PFSK-1 (cell line): ENCODE data around the gene ZBED4.

ENCODE experiments used
- POLR2AphosphoS5 ChIP-seq: IDR thresholded peaks from 2 replicates; pipeline ENCODE4 v1.6.1; 2012; ENCODE audit warnings: low read depth, mild to moderate bottlenecking, control low read depth, low read length, moderate library complexity
- REST ChIP-seq, 2 experiments: IDR thresholded peaks; 2 replicates each; pipeline versions ENCODE4 v1.6.1 to v1.8.0; 2011 to 2012; ENCODE audit warnings: low read depth in 2 of 2, low read length in 2 of 2, control low read depth in 1 of 2, inconsistent platforms in 1 of 2, mild to moderate bottlenecking in 1 of 2, moderate library complexity in 1 of 2; ENCODE audit not compliant: insufficient read depth in 1 of 2

DNA sequence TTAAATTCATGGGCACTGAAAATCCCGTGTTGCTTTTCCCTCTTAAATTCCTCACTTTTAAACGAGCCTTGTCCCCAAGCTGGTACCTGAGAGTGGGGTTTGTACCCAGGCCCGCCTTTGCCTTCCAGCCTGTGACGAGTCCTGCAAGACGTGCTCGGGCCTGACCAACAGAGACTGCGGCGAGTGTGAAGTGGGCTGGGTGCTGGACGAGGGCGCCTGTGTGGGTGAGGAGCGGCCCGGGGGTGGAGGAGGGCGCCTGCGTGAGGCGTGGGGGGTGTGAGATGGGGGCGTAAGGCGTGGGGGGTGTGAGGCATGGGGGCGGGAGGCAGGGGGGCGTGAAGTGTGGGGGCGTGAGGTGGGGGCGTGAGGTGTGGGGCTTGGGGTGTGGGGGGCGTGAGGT, 68.8 kb downstream of the ZBED4 start:
- TF ChIP-seq POLR2AphosphoS5 (no peak), REST (IDR thresholded peaks at IDR 0.05; ENCODE audit: insufficient read depth in 1 of 2, low read depth in 2 of 2, low read length in 2 of 2) (no peak)
